NCI-H526 (cell line): ENCODE data around the gene RPS17.

ENCODE experiments used
- DNase-seq, 2 experiments: peaks; one replicate each; lab custom pipeline; 2025; lab: John Stamatoyannopoulos, UW

The RPS17 gene

DNA sequence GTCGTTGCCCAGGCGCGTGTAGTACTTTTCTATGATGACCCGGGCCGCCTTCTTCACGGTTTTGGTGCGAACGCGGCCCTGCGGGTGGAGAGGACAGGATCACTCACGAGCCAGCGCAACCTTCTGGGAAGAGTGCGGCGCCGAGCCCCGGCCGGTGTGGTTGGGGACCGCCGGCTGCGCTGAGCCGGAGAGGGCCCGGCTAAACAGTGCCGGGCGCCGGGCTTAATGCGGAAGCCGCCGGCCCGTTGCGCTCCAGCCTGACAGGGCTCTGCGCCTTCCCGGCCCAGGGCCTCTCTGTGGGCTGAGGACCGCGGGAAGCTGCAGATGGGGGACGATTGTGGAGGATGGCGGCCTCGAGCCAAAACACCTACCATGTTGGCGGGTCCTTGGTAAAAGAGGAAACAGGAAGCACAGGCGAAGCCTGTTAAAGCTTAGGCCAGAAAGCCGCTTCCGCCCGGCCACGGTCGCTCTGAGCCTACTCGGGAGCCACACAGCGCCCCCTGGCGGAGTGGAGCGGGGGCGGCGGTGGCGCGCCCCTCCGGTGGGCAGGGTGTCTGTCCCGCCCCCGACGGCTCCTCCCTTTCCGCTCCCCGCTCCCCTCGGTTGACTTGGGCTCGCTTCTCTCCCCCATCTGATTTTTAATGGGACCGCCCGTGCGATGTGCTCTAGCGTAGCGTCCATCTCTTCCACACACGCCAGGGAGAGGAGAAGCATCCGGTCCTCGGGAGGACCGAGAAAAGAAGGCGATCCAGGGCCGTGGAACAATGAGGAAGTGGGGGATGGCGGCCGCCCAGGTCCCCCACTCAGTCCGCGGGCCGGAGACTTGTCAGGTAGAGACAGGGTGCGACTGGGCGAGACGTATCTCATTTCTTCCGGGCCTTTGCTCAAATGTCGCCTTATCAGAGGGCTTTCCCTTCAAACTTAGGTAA lies at the start of gene RPS17:
Gene RPS17 (minus strand): TSS at position 403 of the 929 bp plus-strand sequence. CDS start 29 bp downstream, at position 374.
- no peak for DNase-seq

DNA sequence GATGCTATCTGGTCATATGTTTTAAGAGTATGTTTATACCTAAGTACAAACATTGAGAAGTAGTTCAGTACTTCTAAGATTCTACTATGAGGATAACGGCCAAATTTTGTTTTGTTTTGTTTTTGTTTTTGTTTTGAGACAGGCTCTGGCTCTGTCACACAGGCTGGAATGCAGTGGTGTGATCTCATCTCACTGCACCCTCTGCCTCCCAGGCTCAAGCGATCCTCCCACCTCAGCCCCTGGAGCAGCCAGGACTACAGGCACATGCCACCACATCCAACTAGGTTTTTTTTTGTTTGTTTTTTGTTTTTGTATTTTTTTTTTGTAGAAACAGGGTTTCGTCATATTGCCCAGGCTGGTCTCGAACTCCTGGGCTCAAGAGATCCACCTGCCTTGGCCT lies 47.5 kb upstream of the RPS17 start:
- DNase-seq: no peak

DNA sequence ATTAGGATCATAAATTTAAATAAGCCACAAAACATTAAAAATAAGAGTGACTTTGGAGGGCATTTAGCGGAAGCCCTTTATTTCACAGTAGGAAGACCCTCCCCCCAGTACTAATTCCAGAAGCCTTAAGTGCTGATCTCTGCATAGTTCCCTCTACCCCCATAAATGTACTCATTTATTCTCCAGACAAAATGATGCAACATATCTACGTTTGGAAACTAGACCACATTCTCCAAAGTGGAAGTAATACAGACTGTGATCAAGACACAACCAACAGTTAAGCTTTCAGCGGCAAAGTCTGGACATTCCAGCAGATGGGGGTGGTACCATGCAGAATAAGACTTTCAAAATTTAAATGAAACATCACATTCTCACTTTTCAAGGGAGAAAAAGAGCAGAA lies 44.8 kb upstream of the RPS17 start:
- DNase-seq: no peak

DNA sequence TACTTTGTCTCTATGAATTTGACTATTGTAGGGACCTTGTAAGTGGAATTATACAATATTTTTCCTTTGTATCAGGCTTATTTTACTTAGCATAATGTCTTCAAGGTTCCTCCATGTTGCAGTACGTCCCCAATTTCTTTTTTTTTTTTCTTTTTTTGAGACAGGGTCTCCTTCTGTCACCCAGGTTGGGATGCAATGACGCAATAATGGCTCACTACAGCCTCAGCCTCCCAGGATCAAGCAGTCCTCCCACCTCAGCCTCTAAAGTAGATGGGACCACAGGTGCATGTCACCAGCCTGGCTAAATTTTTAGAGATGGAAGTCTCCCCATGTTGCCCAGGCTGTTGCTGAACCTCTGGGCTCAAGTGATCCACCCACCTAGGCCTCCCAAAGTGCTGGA lies 40.5 kb upstream of the RPS17 start:
- no peak for DNase-seq

DNA sequence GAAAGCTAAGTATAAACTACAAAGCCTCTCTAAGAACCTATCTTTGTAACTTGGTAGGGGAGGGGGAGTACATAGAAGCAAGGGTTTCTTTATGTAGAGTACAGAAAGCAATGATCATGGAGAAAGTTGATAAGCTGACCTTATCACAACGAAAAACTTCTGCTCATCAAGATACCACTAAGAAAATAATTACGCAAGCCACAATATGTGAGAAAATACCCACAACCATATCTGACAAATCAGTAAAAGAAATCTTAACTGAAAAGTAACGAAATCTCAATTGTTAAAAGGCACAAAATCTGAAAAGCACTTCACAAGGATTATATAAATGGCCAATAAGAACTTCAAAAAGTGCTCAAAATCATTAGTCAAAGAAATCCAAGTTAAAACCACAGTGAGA lies 35.1 kb upstream of the RPS17 start:
- DNase-seq: no peak

DNA sequence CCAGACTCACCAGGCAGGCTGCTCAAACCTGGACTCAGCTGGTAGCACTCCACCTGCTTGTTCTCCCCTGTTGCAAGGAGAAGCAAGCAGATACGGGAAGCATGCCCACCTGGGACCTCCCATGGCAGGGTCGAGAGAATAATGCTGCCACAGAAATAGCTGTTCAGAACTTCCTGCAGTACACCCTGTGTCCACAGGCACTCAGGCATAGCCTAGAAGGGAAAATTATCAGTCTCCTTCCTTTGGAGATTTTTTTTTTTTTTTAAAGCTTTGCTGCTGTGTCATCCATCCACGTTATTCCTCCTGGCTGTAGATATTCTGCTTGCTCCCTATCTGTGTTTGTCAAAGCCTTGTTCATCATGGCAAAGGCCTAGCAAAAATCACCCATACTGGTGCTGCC lies 32.7 kb upstream of the RPS17 start:
- DNase-seq: no peak

DNA sequence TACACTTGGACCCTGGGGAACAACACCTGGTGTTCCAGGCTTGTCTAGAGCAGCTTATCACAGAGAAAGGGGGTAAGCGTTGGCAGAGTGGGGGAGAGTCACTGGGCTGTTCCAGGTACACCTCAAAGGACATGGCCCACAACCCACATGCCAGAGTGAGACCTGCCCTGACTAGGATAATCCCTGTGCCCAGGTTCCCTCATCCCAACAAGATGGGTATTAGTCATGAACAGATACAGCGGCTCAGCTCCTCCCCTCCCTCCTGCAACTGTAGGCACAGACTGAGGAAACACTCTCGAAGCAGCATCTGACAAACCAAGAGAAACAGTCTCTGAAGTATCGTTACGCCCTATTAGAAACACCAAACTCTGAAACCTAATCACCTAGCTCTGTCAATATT lies 32.1 kb upstream of the RPS17 start:
- no peak for DNase-seq

DNA sequence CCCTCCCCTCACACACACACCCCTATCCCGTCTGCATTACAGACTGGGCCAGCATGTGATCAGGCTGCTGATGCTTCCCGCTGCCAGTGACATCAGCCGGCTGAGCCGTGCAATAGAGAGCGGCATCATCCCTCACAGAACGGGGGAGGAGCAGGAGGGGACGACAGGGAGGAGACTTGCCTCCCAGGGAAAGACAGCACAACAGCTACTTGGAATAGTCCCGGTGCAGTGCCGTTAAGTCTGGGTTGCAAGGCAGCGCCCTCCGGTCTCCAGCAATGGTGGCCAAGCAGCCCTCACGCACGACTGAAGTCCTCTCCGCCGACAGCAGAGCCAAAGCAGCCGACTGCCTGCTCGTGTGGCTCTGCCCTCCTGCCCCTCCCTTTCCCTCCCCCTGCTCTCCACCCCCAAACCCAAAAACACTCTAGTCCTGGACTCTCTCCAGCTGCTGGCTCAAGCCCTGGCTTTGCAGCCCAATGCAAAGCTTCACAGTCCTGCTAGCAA lies 31.5 kb upstream of the RPS17 start:
- peak; percentile 1 to 8 for DNase-seq

DNA sequence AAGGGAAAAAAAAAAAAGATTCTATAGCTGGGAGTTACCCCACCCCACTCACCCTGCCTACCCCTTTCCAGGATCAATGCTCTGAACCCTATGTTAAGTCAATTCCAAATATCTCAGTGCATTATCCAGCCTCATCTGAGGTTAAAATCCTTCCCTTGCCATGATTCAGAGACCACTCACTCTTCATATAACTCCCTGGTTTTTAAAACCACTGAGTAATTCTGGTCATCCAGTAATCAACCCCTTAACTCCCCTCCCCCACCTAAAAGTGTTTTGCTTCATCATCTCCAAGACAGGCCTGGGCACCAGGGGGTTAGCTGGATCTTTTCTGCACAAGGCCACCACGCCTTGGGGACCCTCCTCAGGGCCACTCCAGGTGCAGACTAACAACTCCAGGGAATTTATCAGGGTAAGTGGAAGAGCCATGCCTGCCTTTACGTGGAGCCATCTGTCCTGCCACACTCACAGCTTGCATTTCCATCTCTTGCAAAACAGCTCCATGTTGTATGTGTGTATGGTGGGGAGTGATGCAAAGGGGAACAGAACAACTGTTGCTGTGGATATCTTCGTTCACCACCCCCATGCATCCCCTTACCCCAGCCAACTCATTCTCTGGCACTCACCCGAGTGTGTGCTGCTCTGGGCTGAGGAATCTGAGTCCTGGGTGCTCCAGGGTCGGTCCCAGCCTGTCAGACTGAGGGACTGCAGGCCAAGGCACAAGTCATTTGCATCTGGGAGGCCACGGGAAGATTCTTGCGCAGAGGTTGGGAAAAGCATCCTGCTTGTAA lies 30.7 kb upstream of the RPS17 start:
- DNase-seq: peak in 1 of 2 experiments; percentile 1

DNA sequence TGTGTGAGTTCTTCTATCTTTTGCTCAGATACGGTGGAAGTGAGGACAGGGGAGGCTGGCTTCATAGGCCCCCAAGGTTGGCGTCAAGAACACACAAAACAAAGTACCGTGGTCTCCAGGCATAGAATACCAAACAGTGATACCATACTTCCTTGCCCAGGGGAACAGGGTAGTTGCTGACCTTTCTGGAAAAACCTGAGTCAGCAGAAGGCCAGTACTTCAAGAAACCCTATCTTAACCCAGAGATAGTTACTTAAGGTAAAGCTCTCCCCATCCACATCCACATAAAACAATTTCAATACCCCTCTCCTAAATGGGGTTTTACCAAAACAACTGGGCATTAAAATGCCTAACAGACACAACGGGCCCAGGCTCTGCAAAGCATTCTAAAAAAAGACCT lies 29.6 kb upstream of the RPS17 start:
- DNase-seq: no peak

DNA sequence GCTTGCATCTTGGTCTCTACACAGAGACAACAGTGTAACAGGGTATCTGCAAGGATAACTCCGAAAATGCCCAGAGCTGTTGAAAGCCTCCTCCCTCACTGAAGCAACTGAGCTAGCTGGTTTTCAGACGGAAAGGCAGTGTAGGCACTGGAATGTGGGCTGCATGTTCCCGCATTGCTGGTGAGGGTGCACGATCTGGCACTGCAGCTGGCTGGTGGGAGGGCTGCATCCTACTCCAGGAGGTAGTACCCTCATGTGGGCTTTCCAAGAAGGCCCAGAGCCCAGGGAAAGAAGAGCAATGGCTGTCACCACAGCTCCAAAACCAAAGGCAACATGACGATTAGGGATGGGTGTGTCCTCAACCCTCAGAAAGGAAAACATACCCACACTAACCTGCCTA lies 28.7 kb upstream of the RPS17 start:
- no peak for DNase-seq

DNA sequence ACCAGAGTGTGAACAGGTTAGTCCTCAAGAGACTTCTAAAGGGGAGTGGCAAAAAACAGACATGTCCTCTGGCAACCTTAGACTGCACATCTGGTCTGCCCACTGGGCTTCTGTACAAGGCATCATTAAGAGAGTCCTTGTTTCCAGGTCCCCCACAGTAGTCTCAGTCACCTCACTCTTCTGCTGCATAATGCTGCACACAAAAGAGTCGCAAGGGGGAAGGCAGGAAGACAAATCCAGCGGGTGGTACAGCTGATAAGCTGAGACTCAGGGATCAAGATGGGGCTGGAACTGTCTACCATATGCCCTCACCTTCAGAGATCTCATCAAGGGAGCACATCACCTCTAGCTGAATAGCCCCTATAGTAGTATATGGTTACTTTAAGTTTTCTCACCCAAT lies 27.4 kb upstream of the RPS17 start:
- DNase-seq: no peak

DNA sequence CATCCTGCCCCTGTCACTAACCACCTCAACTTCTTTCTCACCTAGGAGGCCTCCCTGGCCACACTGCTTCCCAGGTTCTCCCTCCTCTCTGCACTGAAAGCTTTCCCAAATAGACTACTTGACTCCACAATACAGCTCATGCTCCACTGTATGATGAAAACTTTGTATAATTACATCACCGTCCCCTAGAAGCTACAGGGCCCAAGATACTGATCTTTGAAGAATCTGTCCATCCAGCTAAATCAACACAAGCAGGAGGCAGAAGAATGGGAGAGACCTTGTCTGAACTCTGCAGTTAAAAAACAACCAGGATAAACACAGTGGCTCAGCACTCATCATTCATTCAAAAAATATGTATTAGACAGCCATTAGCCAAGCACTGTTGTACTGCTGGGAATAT lies 26.4 kb upstream of the RPS17 start:
- DNase-seq: no peak

DNA sequence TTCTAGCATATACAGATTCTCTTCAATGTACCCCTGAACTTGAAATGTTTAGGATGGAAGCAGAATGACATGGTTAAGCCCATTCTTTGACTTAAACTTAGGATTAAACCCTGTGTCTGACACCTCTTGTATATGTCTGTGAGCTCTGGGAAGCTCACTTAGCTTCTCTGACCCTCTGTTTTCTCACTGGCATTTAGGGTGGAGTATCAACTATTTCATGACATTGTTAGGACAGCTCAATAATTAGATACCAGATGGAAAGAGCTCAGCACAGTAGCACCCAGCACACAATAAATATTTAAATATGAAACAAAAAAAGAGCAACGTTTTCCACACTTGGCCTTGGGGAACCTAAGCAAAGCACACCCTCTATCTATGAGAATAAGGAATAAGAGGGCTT lies 18.2 kb upstream of the RPS17 start:
- DNase-seq: no peak

DNA sequence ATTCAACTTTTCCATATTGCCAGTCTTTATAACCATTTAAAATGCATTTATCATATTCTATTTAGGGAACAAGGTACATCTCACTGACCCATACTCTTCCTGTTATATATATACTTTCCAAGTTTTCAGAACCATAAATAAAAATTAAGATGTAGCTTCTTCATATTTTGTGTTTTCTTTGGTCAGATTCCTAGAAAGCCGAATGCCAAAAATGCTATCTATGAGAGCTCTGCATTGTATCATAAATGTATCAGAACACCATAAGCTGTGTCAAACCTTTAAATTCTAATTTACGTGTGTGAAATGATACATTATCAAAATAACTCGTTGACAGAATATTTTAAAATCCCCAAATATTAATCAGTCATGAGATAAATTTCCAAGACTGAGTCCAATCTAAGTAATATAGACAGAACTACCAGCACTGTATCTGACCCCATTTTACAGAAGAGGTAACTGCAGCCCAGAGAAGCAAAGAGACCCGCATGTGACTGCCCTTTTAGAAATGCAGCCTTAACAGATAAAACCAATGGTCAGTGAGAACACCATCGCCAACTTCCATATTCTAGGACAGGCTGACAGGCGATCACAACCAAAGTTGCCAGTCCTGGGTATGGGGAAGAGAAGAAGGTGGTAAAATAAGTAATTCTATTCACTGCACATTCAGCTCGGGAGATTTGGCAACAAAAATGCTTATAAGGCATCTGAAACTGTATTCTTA lies 16.2 kb upstream of the RPS17 start:
- DNase-seq: no peak

DNA sequence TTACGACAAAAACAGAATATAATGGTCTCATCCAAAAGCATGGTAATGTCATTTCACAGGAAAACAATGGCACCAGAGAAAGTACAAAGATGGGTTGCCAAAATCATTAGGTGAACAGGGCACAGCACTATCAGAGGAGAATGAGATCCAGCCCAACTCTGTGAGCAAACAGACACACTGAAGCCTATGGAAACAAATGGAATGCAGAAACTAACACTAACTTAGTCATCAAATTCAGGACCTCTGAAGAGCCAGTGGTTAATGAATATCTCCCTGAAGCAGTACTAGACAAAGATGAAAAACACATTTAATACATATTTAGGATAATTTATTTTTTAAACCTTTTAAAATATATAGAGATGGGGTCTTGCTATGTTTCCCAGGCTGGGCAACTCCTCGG lies 14.6 kb upstream of the RPS17 start:
- DNase-seq: no peak

DNA sequence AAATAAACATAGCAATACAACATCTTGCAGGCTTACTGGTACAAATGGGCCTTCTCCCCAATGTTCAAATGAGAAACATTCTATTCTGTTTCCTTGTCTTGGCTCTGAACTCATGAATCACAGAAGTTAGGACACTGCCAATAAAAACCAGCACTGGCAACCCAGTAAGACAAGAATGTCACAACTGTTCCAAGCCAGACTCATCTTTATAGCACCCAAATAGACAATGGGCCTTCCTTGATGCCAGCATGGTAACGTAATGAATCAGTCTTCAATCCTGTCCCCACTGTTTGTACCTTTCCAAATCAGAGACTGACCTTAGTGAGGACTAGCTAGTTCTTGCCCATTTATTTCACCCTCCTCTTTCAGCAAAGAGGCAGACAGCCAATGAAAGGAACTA lies 14.1 kb upstream of the RPS17 start:
- DNase-seq: no peak

DNA sequence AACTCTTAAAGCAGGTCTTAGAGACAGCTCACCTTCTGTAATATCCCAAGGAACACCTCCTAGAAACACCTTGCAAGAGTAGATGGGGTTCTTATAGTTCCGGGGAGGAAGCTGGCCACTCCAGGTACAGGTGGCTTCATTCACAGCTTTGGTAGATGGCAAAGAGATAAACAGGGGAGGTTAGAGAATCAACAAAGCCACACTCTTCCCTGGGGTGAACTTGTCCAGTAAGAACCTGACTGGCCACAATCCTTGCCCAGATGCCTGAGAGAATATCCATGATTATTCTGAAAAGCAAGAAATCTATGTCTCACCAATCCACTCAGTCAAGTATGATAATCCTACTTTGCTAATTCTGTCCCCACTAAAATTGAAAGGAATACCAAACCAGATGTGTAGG lies 13.6 kb upstream of the RPS17 start:
- no peak for DNase-seq

DNA sequence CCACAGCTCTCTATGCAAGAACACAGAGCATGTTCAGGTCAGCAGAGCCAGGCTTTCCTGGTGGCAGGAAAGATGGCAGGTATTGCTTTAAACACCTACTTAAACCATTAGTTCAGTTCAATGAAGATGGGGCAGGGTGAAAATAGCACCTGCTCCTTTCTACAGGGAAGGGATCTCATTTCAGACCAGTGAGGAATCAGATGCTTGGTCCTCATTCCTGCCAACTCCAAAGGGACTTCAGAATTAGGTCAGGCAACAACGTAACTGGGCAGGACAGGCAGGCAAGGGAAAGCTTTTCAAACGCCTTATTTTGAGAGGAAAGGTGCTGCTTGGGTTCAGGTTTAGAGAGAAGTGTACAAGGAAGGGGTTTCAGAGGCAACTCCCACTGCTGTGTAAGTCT lies 12.6 kb upstream of the RPS17 start:
- no peak for DNase-seq

DNA sequence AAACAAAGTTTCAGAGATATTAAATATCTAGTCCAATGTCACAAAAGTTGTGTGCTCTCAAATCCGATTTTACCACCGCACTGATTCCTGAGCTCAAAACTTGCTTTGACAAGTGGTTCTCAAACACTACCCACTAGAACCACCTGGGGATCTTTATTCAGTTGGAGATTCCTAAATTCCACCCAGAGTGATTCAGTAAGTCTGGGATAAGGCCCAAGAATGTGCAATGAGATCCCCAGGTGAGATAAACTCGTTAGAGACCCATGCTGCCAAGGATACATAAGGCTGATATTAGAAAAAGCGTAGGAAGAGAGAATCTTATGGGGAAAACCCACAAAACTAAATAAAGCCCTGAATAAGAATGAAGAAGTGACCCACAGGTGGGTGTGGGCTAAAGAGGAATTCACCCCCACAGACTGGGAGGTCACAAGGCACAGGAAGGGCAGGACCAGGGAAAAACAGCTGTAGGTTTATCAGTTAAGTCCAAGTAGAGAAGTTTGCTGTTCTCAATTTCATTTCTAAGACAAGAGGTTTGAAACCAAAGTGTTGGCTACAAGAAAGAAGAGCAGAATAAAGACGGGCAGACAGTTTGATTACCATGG lies 11.5 kb upstream of the RPS17 start:
- no peak for DNase-seq

DNA sequence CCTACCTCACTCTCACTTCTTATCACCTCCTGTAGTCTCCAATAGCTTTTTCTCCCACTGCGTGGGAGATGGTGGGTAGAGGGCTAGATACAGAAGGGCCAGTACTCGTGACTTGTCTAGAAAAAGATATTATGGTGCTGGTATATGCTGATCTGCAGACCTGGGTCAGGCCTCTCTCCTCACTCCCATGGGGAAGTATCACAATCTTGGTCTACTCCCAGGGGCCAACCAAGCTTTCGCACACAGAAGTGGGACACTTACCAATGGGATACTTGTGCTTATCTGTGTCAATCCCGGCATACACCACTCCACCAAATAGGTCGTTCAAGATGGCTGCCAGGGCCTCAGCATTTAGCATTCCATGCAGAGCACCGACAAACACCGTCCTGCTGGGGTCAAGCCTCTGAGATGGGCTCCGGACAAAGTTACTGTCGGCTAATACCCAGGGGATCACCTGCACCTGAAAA lies 9.0 kb upstream of the RPS17 start:
- no peak for DNase-seq

DNA sequence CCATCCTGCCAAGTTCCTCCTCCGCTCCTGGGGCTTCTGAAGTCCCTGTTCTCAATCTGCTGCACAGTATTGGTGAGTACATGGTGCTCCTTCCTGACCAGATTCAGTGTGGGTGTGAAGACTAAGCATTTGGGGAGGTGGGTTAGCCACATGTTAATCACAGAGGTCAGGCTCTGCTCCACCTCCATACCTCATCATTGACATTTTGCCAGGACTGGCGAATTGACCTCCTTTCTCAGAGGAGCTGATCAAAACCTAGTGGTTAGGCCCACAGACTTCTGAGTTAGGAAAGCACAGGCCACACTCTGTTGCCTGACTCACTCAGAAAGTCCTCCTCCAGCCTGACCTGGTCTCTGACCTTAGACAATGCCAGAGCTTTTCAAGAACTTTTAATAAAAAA lies 8.4 kb upstream of the RPS17 start:
- DNase-seq: no peak
